HG02588 (cell line): ENCODE results near the gene CREB3.

Source experiments
- ATAC-seq: cut with Tn5 transposase; IDR thresholded peaks from one replicate; pipeline ENCODE4 v1.9.1; 2021; ENCODE audit warnings: mild to moderate bottlenecking, moderate library complexity; ENCODE audit not compliant: unreplicated experiment

The CREB3 gene

DNA sequence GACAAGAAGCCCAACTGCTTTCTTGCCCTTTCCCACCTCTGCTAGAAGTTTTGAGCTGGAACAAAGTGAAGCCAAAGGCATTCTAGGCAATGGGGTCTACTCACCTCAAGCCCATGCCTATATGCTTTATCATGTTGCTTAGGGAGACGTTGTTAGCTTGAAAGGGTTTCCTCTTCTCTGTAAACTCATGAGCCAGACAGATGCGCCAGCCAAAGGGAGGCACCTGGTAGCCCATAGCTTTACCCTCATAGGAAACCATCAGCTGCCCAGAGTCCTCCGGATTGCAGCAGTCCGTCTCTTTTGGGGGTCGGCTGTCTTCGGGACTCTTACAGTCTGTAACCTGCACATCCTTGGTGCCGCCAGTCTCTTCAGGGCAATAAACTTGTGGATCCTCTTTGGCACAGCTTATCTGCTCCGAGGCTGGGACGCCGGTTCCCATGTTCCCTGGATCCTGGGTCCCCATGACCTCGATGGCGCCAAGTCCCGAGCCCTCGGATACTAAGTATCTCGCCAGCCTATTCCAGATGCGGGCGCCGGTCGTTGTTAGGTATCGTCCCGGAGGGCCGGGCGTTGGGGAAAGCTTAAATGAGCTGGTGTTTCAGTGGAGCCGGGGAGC, 15.9 kb downstream of the CREB3 start:
- no peak for ATAC-seq

DNA sequence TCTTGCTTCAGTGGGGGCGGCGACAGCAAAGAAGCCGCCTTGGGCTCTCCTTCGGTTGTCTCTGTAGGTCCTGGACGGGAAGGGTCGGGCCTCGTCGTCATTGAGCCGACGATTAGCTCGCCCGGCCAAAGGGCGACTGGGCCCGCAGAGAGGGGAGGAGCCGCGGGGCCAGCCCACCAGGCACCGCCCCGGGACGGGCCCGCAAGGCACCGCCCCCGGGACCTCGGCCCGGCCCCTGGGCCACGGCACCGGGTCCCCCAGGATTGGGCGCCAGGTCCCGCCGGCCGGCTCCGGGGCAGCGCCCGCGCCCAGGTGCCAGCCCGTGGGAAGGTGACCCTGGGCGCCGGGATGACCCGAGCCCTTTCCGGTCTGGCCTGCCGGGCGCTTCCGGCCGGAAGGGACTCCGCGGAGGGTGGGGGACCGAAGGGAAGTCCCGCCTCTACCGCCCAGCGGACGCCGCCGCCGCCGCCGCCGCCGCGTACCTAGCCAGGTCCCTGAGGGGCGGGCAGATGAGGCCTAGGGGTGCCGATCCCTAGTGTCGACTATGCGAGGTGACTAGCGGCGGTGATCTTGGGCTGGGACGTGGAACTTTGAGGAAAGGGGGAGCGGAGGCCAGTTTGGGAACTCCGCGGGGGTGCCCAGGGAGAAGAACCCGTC, 16.5 kb downstream of the CREB3 start, which contains the start of the genes GBA2 and RGP1:
GBA2 (minus strand) TSS at position 371 of the 657 bp plus-strand sequence. CDS start 524 bp downstream, outside the sequence.
RGP1 (plus strand) TSS at position 430 of the 657 bp plus-strand sequence. CDS start 469 bp downstream, outside the sequence.
- peak; percentile 78 for ATAC-seq

DNA sequence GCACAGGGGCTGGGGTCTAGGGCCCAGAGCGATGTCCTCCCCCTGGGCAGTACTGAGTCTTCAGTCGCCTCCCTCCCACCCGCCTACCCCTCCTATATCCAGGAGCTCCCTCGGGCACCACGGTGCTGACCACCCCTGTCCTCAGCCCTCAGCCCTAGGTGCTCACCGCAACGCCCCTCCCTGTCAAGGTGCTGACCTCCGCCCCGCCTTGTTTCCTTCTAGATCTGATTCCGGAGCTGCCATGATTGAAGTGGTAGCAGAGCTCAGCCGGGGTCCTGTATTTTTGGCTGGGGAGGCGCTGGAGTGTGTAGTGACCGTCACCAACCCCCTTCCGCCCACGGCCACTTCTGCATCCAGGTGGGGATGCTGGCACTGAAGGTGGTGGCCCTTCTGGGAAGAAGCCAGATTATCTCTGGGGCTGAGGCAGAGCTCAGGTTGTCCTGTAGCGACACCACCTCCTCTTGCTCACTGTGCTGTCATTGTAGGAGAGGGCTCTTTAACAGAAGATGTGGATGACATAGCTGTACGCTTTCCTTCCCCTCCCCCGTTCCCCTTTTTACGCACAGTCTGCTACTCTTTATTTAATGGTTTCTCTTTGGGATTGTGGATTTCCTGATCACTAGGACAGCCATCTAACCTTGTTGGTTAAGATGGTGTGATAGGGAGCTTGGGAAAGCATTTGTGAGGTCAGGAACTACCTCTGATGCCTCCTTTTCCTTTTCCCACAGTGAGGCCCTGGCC, 17.2 kb downstream of the CREB3 start:
- peak; percentile 21 for ATAC-seq

DNA sequence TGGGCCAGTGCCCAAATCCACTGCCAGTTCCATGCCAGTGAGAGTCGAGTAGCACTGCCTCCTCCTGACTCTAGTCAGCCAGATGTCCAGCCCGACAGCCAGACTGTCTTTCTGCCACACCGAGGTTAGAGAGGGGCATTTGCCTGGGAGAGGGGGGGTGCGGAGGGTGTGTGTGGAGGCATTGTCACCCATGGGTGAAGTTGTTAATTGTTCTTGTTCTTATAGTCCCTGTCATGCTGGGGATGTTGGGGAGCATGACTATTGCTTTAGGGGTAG, 17.7 kb downstream of the CREB3 start:
- ATAC-seq: no peak

DNA sequence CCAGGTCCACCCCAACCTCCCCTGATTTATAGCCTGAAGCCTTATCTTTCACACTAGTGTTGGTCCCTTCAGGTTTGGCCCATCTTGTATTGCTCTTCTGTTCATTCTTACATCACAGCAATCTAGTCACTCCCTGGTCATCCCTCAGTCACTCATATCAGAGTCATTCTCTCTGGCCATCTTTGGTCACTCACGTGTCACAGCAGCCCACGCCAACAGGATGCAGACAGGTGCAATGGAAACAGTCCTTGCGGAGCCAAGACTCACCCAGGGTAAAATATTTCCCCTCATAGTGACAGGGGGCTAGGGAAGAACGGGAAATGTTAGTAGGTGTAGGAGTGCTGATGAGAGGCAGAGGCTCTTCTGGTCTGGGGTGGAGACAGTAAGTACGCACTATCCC, 21.0 kb downstream of the CREB3 start:
- no peak for ATAC-seq

DNA sequence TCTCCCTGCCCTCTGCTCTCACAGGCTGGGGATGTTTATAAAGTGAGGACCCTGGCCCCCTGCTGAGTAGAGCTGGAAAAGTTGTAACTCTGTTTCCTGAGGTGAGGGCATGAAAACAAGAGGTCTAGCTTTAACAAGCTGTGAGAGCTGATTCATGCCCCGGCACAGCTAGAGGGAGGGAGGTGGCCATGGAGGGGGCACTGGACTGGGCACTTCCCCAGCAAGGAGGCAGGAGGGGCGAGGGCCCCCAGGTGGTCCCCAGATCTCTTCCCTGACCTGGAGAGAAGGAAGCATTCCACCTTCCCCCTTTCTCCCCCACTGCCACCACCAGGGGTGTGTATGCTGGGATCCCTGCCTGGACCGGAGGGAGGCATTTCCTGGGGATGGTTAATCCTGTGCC, 21.8 kb downstream of the CREB3 start, which contains the start of gene MSMP:
MSMP (minus strand) TSS at position 13 of the 400 bp plus-strand sequence. CDS start 147 bp downstream, outside the sequence.
- no peak for ATAC-seq

DNA sequence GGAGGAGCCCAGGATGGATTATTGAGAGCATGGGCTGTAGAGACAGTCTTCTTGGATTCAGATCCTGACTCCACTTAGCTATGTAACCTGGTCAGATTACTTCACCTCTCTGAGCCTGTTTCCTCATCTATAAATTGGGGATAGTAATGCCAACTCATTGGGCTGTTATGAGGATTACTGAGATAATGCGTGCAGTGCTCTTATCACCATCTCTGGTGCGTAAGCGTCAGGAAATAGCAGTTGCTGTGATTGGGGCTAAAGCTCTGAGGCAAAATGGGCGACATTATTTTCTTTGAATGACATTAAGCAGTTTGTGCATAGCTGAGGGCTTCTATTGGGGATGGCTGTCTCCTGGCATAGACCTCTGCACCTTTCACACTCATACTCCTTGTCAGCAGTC, 22.6 kb downstream of the CREB3 start:
- ATAC-seq: no peak

DNA sequence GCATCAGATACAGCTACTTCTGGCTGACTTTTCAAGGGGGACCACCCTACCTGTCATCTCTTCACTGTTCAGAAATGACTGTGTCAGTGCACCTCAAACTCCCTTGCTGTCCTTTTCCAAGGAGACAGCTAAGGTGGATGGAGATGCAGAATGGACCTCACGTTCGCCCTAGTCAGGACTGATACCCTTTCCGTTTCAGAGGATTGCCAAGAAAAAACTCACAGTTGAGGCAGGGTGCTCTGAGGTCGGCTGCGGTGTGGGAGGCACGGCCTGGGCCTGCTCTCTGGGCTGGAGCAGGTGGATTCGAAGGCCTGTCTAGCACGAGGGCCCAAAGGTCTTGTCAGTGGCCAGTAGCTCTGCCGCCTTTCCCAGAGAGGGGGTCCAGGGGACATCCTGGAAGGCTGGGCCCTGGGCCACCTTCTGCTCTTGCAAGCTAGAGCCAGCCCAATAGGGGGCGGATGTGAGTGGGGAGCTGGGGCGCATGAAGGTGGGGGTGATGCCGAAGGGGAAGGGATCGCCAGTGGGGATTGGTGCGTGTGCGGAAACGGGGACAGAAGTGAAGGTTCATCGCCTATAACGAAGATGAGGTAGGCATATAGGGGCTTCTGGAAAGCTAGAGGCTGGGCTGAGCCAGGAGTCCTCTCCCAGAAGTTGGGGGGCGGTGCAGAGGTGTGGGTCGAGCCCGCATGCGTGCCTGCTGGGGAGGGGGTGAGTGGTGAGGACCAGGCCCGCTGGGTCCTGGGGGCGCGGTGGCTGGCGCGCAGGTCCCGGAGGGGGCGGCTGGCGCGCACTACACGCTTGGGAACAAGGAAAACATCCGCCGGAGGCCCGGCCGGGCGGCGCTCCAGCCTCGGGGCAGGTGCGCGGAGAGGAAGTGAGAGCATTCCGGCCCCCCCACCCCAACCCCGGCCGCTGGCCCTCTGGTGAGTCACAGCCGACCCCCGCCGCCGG, 24.1 kb downstream of the CREB3 start:
- ATAC-seq: peak; percentile 61

DNA sequence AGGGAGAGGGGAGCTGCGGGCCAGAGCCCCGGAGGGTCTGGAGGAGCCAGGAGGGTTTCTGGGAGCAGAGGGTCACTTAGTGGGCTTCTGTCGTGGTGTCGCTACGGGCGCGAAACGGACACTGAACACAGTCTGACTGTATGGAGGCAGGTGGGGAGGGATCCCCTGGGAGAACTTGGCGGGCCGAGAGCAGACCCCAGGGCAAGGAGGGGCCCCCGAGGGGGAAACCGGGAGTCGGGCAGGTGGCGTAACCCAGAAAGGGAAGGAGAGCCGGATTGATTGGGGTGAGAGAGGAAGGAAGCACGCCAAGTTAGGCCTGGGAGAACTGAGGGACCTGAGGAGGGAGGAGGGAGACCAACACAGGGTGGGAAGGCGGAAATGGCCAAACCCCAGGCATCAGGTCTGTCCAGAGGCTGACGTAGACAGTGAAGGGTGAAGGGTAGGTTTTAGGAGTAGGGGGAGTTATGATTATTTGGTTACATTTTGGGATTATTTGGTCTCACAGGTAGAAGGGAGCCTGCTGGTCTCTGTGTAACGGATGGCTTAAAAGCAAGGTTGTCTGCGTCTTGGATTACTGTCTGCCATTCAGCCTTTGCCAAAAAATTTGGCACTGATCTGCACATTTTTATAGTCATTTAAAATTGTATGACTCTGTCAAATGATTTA, 24.9 kb downstream of the CREB3 start:
- ATAC-seq: peak; percentile 45

DNA sequence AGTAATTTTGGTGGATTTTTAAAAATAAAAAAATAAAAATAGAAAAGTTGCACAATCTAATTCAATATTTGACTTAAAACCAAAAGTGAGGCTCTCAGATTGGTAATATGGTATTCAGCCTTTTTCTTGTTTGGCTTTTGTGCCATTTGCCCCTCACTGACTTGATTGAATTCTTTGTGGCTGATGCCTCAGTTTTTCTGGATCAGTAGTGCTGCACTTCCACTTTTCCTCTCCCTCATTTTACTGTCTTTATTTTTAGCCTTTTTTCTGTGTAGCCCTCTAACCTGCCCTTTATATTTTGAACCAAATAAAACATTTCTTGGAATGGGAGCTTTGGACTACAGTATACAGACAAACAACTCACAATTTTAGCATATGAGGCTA, 25.4 kb downstream of the CREB3 start:
- no peak for ATAC-seq

DNA sequence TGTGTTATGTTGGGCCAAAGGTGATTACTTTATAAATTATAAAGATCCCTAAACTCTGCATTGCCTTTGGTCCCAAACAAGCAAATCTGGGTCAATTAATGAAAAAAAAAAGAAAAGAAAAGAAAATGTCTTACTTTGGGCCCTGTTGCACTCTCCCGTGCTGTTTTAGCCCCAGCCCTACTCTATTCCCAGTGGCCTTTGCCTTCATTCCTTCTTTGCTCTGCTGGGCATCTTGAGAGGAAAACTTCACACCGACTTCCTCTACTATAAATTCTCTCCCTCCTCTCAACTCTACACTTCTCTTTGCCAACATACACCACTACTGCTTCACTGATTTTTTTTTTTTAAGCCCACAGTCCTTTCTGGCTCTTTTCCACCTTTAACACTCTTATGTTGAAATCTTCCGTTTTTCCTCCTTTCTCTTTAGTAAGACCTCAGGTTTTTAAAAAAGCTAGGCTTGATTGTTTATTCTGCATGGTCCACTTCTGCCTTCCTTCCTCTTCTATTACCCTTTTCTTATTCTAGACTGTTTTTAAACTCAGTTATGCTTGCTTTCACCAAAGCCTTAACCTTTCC, 26.1 kb downstream of the CREB3 start:
- no peak for ATAC-seq

DNA sequence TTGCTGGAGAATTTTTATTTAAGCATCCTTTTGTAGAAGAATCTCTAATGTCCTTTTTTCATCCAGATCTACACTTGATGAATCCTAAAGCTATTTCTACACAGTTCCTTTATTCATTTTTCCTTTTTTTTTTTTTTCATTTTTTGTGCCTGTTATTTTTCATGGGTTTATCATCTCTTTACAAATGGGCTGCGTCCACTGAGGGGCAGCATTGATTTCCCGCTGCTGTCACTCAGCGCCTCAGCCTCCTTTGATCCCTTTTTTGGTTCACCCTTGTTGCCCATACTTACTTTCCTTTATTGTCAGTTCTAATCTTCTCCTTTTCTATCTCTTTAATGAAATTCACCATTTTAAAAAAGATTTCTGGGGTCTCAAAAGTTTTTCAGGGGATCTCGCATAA, 27.3 kb downstream of the CREB3 start:
- ATAC-seq: no peak

DNA sequence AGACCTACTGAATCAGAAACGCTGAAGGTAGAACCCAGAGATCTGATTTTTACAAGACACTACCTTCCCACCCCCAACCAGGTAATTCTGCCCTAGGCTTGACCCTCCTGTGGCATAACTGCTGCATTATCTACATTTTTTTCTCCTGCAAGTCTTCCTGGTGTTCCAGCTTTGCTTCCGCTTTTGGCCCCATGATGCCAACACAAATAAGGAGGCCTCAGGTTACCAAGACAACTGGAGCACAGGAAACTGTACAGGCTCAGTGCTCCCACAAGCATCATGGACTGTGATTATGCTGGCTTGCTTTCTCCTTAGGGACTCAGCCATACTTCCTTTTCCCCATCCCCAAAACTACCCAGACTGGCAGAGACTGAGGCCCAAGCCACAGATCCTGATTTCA, 28.2 kb downstream of the CREB3 start:
- ATAC-seq: no peak

DNA sequence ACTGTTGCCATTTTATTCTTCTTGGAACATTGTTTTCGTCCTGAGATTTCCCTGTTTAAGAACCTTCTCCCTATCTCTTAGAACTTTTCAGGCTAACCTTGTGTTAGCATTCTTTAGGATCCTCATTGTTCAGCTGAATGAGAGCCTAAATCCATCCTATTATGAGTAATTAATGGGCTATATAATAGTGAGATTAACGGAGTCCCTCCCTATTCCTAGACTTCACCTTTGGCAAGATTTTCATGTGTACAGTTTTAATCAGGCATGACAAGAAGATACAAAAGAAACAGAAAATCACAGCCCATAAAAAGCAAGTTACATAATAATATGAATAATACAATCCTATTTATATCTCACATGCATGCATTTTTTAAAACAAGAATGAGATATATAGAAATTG, 30.7 kb downstream of the CREB3 start:
- ATAC-seq: no peak

DNA sequence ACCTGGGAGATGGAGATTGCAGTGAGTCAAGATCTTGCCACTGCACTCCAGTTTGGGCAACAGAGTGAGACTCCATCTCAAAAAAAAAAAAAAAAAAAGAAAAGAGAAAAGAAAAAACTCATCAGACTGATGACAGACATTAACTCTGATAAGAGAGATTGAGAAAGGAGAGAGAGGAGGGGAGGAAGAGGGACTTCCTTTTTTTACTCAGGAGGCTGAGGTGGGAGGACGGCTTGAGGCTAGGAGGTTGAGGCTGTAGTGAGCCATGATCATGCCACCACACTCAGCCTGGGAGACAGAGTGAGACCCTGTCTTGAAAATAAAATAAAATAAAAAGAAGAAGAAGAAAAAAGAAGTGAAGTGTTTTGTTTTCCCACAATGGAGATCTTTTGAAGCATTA, 31.3 kb downstream of the CREB3 start:
- no peak for ATAC-seq

DNA sequence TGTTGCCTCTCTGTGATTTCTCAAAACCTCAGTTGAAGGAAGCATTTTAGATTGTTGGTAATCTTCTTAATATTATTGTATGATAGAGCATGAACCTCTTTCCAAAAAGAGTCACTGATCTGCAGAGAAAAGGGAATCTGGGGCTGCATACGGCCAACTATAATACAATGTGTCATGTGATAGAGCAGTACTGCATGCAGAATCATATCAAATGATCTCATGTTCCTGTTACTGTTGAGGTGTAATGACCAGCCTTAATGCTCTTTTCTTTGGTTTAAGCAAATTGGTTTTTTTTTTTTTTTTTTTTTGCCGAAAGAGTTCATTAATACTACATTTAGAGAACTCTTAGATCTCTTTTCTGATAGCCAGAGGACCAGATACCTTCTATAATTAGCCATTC, 34.5 kb downstream of the CREB3 start:
- ATAC-seq: no peak

DNA sequence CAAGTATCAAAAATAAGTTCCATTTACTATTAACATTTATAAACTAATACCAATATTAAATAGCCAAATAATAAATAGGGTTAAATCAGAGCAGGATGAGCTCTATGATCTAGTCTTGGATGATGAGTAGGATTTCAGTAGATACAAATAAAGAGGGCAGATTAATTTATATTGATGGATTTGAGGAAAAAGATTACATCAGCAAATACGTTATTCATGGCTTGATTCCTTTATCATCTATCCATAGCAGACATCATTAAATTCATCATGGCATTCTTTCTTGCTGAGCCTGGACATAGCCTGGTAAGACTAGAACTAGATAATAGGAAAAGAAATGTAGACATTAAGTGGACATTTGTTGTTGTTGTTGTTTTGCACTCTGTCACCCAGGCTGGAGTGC, 35.0 kb downstream of the CREB3 start:
- ATAC-seq: no peak

DNA sequence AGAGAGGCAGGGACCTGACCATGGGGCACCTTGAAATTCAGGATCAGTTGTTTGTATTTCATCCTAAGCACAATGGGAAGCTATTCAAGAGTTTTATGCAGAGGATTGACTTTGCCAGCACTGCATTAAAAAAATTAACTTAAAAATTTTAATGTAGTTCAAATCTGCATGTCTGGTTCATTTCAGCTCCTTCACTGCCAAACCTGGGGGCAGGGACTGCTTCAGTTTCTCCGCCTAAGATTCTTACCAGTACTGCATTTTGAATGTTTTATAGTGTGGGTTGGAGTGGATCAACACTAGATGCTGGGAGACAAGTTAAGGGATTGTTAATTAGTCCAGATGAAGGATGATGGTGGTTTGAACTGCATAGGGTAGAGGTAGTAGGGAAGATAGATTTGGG, 37.3 kb downstream of the CREB3 start:
- no peak for ATAC-seq

DNA sequence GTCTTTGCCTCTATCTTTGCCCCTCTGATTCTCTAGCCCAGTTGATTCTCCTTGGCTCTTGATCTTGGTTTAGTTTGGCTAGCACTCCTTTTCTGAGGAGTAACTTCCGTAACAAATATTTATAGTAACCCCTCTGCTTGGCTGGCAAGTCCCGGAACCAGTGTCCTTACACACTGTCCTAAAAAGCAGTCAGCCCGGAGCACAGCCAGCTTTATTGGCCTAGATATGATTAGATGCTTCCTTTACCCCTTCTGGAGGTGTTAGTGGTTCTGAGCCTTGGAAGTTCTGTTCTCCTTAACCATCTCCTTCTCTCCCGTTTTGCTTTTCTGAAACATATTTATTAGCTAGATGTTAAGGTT, 38.6 kb downstream of the CREB3 start:
- ATAC-seq: no peak

DNA sequence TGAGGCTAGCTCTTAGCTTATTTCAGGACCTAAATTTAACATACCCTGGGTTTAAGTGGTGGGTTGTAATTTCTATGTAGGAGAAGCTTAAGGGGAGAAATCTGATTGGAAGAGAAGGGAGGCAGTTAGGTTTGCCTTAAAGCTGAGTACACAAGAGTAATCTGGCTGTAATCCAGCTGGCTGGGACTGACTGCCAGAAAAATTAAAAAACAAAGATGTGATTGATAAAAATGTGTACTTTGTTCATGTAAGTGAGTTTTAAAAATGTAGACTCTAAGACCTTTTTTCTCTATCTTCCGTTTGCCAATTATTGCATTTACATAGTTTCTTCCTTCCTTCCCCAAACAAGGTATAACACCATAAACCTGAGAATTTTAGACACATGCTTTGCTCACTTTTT, 39.1 kb downstream of the CREB3 start:
- no peak for ATAC-seq
